GM21529 (cell line): ENCODE data around the gene BMPER.

Source experiments
- ATAC-seq: cut with Tn5 transposase; IDR thresholded peaks from one replicate; pipeline ENCODE4 v1.9.1; 2021; ENCODE audit not compliant: unreplicated experiment

The BMPER gene

DNA sequence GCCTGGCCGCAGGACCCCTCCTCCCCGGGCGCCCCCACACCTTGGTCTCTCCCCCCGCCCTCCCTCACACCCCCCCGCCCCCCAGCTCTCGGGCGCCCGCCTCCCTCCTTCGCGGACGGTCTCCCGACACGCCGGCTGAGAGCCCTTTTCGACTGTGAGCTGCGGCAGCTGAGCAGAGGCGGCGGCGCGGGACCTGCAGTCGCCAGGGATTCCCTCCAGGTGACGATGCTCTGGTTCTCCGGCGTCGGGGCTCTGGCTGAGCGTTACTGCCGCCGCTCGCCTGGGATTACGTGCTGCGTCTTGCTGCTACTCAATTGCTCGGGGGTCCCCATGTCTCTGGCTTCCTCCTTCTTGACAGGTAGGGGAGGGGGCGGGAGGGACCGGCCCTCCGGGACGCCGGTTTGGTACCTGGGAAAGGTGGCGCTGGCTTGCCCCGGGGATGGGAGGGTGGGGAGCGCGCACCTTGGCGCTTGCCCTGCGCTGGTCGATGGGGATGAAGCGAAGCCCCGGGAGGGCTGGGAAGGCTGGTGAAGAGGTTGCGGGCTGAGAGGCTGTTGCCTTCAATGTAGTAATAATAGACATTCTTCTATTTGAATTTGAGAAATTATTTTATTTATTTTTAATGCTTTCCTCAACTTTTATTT, at the start of gene BMPER:
Gene BMPER (plus strand): TSS at position 151 of the 644 bp plus-strand sequence. CDS start 75 bp downstream, at position 226.
- no peak for ATAC-seq

GRCh38 chr7:33861947-33862346, 43.4 kb upstream of the BMPER start:
- no peak for ATAC-seq

DNA sequence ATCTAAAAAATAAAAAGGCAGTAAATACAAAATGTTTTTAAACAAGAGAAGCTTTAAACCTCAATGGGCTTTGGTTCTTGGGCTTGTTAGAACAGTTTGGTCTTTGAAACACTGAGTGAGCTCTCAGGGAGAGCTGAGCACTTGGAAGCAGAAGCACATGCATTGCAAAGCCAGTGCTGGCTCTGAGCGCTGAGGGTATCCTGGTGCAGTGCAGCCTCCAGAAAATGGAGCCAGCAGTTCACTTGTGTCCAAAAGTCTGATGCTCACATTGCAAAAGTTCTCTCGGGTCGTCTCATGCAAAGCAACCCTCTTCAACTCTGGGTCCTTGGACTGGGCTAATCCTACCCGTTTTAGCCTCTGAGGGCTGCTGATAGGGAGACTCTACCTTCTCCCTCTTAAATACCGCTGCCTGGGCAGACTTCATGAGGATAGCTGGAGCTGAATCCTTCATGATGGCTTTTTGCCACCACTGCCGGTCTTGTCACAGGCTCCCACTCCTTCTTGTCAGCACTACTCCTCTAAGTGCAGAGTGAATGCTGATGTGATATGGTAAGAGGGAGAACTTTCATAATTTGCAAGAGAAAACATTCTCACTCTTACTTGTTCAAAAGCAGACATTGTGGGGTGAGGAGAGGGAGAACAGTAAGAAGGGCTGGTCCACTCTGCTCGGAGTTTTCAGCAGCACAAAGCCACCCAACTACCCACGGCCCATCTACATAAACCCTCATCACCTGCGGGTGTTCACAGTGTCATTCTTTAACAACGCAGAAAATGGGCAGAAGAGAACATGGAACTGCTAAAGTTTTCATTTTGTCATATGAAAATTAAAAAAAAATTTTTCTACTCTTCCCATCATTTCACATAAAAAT, 42.2 kb upstream of the BMPER start:
- ATAC-seq, result no peak

- no peak for ATAC-seq
Observed at GRCh38 chr7:33868166-33868565, 37.2 kb upstream of the BMPER start.

DNA sequence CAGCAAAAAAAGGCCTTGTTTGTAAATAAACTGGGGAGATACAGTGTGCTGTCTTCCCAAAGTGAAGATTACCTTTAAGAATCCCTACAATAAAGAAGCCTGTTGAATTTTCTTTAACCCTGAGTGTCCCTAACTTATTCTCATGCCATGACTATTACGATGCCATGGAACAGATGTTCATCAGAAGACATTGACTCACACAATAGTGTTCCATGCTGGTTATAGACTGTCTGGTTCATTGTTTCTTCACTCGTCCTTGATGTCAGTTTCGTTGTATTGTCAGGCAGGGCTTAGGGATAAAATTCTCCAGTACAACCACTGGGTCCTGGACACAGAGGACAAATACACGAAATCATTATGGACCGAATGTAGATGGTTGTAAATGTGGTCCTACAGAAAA, 36.2 kb upstream of the BMPER start:
- ATAC-seq, result no peak

GRCh38 chr7:33870120-33870519, 35.2 kb upstream of the BMPER start:
- ATAC-seq, result no peak

DNA sequence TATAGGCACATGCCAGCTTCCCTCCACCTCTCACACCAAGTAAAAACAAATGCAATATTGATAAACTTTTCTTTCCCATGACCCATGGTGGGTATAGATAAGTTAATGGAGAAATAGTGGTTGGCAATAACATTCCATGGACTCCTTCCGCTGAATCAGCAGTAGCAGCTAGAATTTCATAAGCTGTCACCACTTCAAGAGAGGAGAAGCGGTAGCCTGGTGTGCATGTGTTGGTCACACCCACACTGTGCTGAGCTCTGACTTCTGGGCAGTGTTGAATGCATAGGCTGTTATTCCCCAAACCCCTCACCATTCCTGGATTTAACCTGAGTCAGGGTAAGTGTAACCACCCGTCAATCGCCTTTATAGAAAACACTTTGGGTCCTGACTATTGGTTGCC, 32.5 kb upstream of the BMPER start:
- ATAC-seq, result no peak

DNA sequence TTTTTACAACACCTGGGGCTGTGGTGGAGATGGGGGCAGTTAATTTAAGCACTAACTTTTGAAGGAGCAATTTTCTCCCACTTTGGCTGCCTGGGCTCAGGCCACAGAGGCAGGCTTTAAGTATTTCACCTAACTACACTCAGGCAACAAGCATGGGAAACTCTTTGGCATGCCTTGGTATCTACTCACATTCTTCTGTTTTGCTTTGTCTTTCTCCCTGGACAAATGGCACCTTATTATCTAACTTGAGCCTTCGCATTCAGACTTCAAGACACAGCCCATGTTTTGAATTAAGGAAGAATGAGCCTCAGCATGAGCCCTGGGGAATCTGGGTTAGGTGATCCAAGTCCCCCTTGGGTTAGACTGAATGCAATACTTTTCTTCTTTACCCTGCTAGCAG, 31.8 kb upstream of the BMPER start:
- no peak for ATAC-seq

DNA sequence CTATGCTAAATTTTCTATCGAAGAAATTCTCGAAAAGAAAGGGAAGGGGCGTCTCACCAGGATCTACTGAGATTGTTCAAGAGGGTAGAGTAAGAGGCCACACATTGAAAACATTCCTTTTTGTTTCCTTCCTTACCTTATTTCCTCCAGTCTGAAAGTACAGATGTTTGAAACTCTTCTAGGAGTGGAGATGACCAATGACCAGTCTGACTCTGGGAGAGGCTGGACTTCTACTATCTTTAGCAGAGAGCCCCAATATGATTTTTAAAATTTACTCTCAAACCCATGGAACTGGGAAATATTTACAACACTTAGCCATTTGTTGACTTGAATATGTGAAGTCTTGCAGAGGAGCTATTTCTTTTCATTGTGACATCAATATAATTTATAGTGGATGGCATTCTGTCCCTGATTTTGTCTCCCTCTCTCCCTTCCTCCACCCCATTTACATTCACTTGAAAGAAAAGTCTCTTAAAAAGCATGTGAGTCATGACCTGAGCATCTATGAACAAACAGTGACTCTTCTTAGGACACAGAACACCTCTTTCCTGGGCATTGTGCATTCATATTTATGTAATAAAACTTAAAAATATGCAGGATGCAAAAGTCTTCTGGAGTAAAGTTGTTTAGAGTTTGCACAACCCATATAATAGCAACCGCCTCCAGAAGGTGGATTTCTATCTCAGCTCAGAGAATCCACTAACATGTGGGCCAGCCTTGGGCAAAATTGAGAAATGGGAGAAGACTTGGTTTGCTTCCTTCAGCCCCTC, 31.2 kb upstream of the BMPER start:
- no peak for ATAC-seq

DNA sequence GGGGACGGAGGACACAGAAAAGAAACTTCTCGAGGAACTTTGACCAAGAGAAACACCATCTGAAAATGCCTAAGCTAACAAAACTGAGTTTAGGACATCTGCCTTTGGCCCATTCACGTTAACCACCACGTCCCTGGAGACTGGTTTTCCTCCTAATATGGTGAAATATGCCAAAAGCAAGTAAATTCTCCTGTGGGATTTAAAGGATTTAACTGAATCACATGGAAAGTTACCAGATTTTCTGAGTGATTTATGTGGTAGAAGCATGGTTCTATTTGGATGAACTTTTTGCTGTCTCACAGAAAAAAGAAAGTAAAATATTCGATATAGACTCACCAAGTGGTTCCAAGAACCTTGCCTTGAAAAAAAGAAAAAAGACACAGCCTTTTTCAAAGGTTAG, 30.4 kb upstream of the BMPER start:
- no peak for ATAC-seq

- ATAC-seq, result no peak
Observed at GRCh38 chr7:33876596-33877274, 28.6 kb upstream of the BMPER start.

GRCh38 chr7:33880787-33881186, 24.6 kb upstream of the BMPER start:
- ATAC-seq, result no peak

GRCh38 chr7:33881316-33881715, 24.0 kb upstream of the BMPER start:
- ATAC-seq, result no peak

GRCh38 chr7:33882040-33882837, 23.1 kb upstream of the BMPER start:
- ATAC-seq, result no peak

DNA sequence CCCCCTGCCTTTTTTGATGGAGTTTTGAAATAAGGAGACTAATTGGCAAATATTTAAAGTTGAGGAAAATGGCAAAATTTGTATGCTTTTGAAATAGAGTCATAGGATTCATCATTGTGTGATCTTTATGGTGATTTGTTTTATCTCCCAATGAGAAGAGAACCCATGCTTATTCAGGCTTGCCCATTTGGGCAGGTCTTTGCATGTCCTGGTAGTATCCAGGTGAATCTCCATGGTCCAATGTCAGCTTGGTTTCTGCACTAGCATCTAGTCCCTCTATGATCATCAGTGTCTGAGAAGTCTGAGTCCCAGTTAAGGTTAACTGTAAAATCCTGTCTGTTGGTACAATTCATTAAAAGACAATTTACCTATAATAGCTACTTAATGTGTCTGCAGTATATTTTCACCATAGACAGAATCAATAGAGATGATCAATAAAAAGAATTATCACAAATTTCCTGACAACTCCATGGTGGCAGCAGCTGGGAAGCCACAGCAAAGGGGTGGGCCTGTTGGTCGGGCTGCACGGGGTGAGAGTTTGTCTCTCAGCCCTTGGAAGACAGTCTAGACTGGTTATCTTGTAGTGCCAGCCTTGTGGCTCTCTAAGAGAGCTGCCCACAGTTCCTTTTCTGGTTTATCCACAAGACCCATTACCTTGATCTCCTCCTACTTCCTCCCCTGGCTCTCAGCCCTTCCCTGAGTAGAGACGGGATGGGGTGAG, 22.2 kb upstream of the BMPER start:
- ATAC-seq, result no peak

DNA sequence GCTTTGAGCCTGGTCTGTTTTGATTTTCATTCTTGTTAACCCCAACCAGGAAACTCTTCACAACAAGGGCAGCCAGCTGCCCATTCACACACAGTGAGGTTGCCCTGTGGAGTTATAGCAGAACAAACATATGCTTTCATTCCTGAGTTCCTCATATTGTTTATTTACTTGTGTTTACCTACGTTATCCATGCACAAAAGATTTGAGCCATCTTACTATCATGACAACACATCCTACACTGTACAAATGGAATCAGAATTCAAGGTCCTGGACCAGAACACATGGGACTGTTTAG, 21.7 kb upstream of the BMPER start:
- ATAC-seq, result no peak

GRCh38 chr7:33885290-33886148, 19.8 kb upstream of the BMPER start:
- ATAC-seq, result no peak

DNA sequence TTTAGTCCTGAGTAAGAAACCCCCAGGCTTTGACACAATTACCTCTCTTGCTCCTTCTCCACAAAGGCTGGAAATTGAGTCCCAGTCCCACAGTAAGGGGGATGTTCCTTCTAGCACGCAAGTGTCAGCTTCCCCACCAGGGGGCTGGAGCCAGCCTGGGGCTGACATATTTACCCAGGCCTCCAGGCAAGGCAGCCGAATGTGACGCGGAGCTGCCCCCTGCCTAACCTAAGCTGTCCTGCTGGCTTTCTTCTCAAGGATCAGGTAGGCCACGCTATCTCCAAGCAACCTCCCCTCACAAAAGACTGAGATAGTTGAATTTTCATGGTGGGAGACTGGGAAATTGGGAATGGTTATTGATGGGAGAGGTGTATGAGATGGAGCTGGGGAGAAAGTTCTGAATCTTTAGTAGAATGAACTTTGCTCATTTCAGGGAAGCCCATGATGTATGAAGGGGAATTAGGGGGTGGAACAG, 19.2 kb upstream of the BMPER start:
- no peak for ATAC-seq
